Stimulated activated CD4-positive, alpha-beta T cell treated with anti-CD3 and anti-CD28 coated beads, Interleukin-15, amount 100 ng/mL, for 24 hours (primary cell): Measurements from ENCODE around the gene FAM81A.
A peak's percentile ranks its signal among the peaks of the same experiment; 100 is the strongest.
"Not testable (repeated sequence)": the region's sequence is repeated elsewhere in the genome, so short reads cannot be mapped to it uniquely, and the experiment has no call there.

ENCODE experiments used
- DNase-seq: peaks from one replicate; pipeline ENCODE4 v3.0.0-alpha.2; 2020

The FAM81A gene

GRCh38 chr15:59437817-59438624, at the start of gene FAM81A:
TSS of gene FAM81A (plus strand) at chr15:59438186. CDS start at chr15:59458627, 20,441 bp downstream.
- peak; percentile 70 for DNase-seq

GRCh38 chr15:59388670-59389069, 49.3 kb upstream of the FAM81A start:
- no peak for DNase-seq

DNA sequence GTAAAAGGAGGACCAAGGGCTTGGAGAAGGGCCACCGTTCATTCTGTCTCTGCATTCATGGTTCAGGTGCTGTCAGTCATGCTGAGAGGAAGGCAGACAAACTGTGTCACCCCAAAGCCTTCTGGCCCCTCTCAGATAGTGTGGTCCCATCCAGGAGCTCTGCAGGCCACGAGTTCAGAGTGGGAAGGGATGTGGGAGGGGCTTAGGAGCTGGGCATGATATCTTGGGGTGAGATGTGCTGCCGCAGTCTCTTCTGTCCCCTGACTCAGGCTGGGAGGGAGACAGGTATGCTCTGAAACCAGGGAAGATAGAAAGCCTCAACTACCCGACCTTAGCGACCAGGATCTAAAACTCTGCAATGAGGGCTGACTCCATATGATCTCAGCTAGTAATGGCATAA, 45.7 kb upstream of the FAM81A start:
- no peak for DNase-seq

GRCh38 chr15:59394166-59394661, 43.8 kb upstream of the FAM81A start:
- DNase-seq, result no peak

- DNase-seq, result no peak
Observed at GRCh38 chr15:59396211-59396610, 41.8 kb upstream of the FAM81A start.

DNA sequence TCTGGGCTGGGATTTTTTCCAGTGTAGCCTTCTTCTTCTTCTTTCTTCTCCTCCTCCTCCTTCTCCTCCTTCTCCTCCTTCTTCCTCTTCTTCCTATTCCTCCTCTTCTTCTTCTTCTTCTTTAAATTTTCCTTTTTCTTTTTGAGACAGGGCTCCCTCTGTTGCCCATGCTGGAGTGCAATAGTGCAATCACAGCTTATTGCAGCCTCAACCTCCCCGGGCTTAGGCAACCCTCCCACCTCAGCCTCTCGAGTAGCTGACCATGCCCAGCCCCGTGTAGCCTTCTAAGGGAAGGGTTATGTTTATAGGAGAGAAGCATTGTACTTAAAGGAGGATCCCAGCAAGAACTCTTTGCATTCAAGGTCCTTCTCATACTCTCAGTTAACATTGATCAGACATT, 41.3 kb upstream of the FAM81A start:
- no peak for DNase-seq

DNA sequence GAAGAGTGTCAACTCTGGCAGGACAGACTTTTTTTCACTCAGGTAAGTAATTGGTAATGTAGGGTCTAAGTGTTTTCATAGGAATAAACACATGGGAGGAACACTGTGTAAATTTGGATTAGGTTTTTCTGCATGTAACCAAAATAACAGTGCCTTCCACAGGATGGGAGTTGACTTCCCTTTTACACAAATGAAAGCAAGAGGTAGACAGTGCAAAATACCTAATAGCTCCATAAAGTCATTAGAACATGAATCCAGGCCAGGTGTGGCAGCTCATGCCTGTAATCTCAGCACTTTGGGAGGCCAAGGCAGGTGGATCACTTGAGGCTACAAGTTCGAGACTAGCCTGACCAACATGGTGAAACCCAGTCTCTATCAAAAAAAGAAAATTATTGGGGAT, 39.8 kb upstream of the FAM81A start:
- no peak for DNase-seq

GRCh38 chr15:59399465-59400102, 38.4 kb upstream of the FAM81A start:
- no peak for DNase-seq

DNA sequence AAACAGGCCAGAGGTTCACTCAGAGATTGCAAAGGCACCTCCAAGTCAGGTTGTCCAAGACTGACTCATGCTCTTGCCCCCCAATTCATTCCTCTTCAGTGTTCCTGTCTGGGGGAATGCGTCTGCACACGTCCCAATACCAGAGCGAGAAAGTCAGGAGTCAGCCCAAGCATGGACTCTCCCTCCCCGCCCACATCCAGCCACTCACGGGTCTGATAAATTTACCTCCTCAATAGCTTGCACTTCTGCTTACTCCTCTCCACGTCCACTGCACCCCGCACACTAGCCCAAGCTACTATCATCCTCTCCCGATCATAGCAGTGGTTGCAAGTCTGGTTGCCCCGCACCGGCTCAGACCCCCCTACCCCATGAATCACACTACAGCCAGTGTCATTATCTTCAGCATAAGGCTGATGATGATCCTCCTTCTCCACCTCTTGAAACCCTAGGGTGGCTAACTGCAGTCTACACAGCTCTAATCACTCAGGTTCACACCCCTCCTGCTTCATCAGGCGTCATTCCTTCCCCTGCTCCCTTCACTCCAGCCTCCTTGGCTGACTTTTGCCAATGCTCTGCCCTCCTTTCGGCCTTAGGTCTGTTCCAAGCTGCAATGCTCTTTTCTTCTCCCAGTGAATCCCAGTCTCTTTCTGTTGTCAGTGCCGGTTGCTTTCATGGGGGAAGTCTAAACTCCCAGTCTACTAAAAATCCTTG, 37.7 kb upstream of the FAM81A start:
- no peak for DNase-seq

DNA sequence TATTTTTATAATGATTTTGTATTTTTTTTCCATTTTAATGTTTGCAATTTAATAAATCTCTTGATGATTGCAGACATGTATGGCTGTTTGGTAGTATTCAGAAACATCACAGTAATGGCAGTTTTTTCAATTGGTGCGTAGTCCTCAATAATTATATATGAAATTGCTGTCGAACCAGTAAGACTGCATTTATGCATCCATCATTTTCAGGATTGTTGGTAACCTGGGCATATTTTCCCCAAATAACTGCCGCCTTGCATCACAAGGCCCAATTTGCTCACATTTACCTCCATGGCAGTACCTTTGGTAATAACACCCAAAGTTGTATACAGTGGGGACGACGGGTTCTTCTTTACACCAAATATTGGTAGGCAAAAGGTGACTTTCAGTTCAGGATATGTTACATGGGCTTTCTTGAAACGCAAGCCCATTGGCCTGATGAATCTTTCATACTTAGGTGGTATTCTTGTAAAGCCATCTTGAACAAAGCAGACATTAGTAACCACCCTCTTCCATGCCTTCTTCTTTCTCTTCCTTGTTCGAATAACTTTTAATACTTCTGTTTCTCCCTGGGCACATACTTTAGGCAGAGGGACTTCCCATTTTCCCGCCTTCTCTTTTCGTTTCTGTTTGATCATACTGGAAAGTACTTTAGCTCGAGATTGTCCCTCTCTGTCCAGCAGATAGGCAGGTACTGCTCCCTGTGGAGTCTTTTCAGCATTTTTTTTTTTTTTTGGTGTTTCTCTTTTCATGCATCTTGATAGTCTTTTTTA, 36.7 kb upstream of the FAM81A start:
- DNase-seq, result not testable (repeated sequence)

- no peak for DNase-seq
Observed at GRCh38 chr15:59401824-59402569, 36.0 kb upstream of the FAM81A start.

GRCh38 chr15:59405079-59405478, 32.9 kb upstream of the FAM81A start:
- DNase-seq, result no peak

- no peak for DNase-seq
Observed at GRCh38 chr15:59406446-59406845, 31.5 kb upstream of the FAM81A start.

GRCh38 chr15:59407946-59408345, 30.0 kb upstream of the FAM81A start:
- no peak for DNase-seq

DNA sequence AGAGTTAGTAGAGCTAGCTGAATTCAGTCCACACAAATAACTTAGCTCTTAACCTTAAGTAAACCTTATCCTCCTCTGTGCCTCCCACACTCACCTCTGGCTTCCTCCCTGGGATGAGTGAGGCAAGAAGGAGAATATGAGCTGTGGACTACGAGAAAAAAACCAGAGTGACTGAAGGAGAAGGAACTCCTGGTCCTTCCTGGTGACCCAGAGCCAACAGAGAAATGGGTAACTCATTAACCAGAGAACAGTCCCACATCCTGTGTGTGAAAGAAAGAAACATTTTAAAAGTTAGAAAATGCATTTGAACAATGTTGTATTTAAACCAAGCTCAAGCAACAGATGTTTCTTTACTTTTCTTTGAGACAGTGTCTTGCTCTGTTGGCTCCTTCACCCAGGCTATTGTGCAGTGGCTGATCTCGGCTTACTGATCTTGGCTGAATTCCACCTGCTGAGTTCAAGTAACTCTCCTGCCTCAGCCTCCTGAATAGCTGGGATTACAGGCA, 27.5 kb upstream of the FAM81A start:
- no peak for DNase-seq

DNA sequence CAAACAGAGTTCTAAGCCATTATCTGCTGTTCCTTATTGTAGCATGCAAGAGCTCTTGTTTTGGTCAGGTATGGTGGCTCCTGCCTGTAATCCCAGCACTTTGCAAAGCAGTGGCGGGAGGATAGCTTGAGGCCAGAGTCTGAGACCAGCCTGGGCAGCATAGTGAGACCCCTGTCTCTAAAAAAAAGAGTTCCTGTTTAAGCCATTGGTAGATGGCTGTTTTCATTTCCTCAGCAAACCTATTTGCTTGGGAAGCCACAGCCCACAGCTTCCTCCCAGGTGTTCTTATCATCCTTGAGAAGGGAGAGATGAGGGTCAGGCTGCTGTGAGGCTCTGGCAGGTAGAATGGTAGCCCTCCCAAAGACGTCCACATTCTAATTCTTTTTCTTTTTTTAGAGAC, 24.4 kb upstream of the FAM81A start:
- DNase-seq, result no peak

- DNase-seq, result no peak
Observed at GRCh38 chr15:59416816-59417215, 21.2 kb upstream of the FAM81A start.

DNA sequence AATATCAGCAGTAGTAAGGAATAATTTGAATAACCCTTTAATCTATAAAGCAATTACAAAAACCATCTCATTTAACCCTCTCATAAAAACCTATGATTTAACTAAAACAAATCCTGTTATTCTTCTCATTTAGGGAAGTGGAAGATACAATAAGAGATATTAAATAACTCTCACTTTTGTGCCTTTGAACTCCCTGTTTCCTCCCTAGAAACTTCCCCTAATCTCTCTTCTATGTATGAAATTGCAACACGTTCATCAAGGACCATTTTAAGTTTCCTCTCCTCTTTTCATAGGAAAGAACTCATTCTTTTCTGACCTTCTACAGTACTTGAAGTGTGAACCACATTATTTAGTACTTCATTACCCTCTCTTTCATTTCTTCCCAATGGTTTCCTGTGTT, 18.8 kb upstream of the FAM81A start:
- DNase-seq, result no peak

- no peak for DNase-seq
Observed at GRCh38 chr15:59420108-59420507, 17.9 kb upstream of the FAM81A start.

GRCh38 chr15:59420986-59421618, 16.9 kb upstream of the FAM81A start:
- DNase-seq, result no peak

DNA sequence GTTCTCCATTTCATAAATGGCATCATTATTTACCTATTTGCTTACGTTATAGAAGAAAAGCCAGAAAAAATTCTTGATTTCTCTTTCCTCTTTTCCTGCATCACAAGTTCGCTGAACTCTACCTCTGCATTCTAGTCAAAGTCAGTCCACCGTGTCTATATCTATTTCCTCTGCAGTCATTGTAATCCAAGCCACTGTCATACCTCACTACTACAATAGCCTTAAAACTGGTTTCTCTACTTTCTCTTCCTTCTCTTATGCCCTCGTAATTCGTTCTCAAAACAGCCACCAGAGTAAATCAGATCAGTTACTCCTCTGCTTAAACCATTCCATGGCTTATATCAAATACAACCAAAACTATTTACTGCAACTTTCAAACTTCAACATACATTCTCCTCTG, 13.4 kb upstream of the FAM81A start:
- no peak for DNase-seq
